Measurements from ENCODE around the gene ARFIP1.

GRCh38 chr4:152810715-152811287 is 31.0 kb downstream of the ARFIP1 start:
- TF ChIP-seq CTCF (IDR thresholded peaks at IDR 0.05) (no peak), EZH2 (IDR thresholded peaks at IDR 0.05; ENCODE audit: borderline replicate concordance, insufficient read depth, low read depth, low read length, poor library complexity, severe bottlenecking) (no peak)
